ENCODE measurements around the gene MAP1A.

MAP1A gene

DNA sequence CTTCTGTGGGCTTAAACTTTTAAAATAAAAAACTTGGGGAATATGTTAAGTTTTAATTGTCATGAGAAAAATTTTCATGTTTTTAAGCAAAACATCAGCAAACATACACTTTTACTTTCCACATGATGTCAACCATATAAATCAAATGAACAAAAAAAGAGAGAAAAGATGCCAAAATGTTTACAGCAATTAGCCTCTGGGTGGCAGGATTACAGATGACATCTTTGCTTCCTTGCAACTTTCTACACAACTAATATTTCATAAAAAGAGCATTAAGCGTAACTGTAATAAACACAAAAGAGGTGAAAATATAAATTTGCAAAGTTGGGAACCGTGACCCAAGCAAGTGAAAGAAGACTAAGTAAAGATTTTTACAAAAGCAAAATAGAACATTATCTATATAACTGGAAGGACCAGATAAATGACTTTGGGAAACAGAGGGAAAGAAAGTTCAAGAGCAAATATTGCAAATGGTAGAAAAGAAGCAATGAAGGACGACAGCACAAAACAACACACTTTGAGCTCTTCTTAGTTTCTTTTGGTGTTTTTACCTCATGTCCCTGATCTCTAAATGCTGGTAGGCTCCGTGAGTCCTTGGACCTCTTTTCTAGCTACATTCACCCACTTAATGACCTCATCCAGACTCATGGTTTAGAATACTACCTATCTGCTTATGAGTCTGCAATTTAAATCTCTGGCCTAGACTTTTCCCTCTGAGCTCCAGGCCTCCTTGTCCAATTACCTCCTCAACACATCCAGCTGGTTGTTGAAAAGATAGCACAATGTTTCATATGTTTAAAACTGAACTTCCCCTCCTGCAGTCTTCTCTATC lies 33.9 kb upstream of the MAP1A start:
- TF ChIP-seq POLR2AphosphoS5 (IDR thresholded peaks at IDR 0.05; ENCODE audit: low read depth, low read length) (no peak), TAF1 (IDR thresholded peaks at IDR 0.05; ENCODE audit: borderline replicate concordance, insufficient read depth, low read length) (no peak), FOXP2 (optimal IDR thresholded peaks at IDR 0.05; ENCODE audit: borderline replicate concordance, extremely low read depth, extremely low read length, insufficient read depth) (no peak), SIN3A (IDR thresholded peaks at IDR 0.05; ENCODE audit: borderline replicate concordance, insufficient read depth, low read length) (no peak)
- TF ChIP-seq, protein P1, sequence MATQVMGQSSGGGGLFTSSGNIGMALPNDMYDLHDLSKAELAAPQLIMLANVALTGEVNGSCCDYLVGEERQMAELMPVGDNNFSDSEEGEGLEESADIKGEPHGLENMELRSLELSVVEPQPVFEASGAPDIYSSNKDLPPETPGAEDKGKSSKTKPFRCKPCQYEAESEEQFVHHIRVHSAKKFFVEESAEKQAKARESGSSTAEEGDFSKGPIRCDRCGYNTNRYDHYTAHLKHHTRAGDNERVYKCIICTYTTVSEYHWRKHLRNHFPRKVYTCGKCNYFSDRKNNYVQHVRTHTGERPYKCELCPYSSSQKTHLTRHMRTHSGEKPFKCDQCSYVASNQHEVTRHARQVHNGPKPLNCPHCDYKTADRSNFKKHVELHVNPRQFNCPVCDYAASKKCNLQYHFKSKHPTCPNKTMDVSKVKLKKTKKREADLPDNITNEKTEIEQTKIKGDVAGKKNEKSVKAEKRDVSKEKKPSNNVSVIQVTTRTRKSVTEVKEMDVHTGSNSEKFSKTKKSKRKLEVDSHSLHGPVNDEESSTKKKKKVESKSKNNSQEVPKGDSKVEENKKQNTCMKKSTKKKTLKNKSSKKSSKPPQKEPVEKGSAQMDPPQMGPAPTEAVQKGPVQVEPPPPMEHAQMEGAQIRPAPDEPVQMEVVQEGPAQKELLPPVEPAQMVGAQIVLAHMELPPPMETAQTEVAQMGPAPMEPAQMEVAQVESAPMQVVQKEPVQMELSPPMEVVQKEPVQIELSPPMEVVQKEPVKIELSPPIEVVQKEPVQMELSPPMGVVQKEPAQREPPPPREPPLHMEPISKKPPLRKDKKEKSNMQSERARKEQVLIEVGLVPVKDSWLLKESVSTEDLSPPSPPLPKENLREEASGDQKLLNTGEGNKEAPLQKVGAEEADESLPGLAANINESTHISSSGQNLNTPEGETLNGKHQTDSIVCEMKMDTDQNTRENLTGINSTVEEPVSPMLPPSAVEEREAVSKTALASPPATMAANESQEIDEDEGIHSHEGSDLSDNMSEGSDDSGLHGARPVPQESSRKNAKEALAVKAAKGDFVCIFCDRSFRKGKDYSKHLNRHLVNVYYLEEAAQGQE (IDR thresholded peaks at IDR 0.05; ENCODE audit: insufficient read depth in 1 of 2, low read depth in 2 of 2, low read length in 2 of 2), result no peak

DNA sequence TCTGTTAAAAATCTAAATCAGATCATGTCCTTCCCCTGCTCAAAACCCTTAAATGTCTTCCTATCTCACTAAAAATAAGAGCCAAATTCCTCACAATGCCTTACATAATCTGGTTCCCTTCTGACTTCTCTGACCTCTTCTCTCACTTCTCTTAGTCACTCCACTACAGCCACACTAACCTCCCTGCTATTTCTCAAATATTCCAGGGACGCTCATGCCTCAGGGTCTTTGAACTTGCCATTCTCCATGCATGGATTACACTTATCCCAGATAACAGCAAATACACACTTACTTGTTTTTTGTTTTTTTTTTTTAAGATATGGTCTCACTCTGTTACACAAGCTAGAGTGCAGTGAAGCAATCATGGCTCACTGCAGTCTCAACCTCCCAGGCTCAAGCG lies 33.0 kb upstream of the MAP1A start:
- TF ChIP-seq POLR2AphosphoS5 (IDR thresholded peaks at IDR 0.05; ENCODE audit: low read depth, low read length), result no peak

DNA sequence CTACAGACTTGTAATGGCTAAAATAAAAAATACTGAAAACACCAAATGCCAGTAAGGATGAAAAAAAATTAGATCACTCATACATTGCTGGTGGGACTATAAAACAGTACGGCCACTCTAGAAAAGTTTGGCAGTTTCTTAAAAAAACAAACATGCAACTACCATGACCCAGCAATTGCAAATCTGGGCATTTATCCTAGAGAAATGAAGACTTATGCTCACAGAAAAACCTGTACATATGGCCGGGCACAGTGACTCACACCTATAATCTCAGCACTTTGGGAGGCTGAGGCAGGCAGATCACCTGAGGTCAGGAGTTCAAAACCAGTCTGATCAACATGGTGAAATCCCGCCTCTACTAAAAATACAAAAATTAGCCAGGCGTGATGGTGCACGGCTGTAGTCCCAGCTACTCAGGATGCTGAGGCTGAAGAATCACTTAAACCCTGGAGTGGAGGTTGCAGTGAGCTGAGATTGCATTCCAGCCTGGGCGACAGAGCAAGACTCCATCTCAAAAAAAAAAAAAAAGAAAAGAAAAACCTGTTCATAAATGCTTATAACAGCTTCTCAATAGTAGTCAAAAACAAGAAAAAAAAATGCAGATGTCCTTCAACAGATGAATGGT lies 30.0 kb upstream of the MAP1A start:
- TF ChIP-seq, protein P1 (IDR thresholded peaks at IDR 0.05; ENCODE audit: insufficient read depth in 1 of 2, low read depth in 2 of 2, low read length in 2 of 2), result no peak
- TF ChIP-seq TAF1 (IDR thresholded peaks at IDR 0.05; ENCODE audit: borderline replicate concordance, insufficient read depth, low read length), result no peak
- no peak for TF ChIP-seq POLR2AphosphoS5 (IDR thresholded peaks at IDR 0.05; ENCODE audit: low read depth, low read length)
- no peak for TF ChIP-seq FOXP2 (optimal IDR thresholded peaks at IDR 0.05; ENCODE audit: borderline replicate concordance, extremely low read depth, extremely low read length, insufficient read depth)
- TF ChIP-seq SIN3A (IDR thresholded peaks at IDR 0.05; ENCODE audit: borderline replicate concordance, insufficient read depth, low read length), result no peak

DNA sequence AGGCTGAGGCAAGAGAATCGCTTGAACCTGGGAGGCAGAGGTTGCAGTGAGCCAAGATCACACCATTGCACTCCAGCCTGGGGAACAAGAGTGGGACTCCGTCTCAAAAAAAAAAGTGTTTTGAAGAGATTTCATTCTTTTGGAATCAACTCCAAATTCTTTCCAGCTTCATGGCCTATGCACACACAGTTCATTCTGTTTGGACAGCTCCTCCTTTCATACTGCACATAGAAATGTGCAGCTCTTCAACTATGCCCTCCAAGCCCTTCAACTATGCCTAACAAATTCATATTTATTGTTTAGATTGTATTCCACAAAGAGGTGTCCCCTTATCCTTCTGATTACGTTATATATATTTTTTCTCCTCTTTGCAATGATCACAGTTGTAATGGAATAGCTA lies 28.6 kb upstream of the MAP1A start:
- TF ChIP-seq TAF1 (IDR thresholded peaks at IDR 0.05; ENCODE audit: borderline replicate concordance, insufficient read depth, low read length) (no peak), FOXP2 (optimal IDR thresholded peaks at IDR 0.05; ENCODE audit: borderline replicate concordance, extremely low read depth, extremely low read length, insufficient read depth) (no peak), SIN3A (IDR thresholded peaks at IDR 0.05; ENCODE audit: borderline replicate concordance, insufficient read depth, low read length) (no peak)
- TF ChIP-seq, protein P1 (IDR thresholded peaks at IDR 0.05; ENCODE audit: insufficient read depth in 1 of 2, low read depth in 2 of 2, low read length in 2 of 2), result 0 out of 4 replicates have a peak, but pooled peaks of 1 of the 2 experiments have one; percentile 62

DNA sequence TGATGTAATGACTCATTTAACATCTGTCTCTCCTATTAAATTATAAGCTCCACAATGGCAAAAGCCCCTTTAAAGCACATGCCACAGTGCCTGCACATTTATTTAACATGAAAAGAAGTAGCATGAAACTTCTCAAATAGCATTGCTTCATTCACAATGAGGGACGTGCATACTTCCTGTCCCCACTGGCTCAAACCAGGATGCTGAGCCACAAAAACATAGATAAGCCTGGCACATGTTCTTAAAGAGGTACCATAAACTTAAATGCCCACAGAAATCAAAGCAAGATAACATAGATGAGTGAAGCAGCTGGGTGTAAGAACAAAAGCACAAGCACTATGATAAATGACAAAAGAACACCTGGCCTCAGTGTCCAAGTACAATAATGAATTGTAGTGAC lies 28.2 kb upstream of the MAP1A start:
- TF ChIP-seq POLR2AphosphoS5 (IDR thresholded peaks at IDR 0.05; ENCODE audit: low read depth, low read length) (no peak), SIN3A (IDR thresholded peaks at IDR 0.05; ENCODE audit: borderline replicate concordance, insufficient read depth, low read length) (no peak), TAF1 (IDR thresholded peaks at IDR 0.05; ENCODE audit: borderline replicate concordance, insufficient read depth, low read length) (no peak), FOXP2 (optimal IDR thresholded peaks at IDR 0.05; ENCODE audit: borderline replicate concordance, extremely low read depth, extremely low read length, insufficient read depth) (no peak)
- TF ChIP-seq, protein P1 (IDR thresholded peaks at IDR 0.05; ENCODE audit: insufficient read depth in 1 of 2, low read depth in 2 of 2, low read length in 2 of 2), result no peak

Measured in PFSK-1 (cell line).